ENCODE results near the gene ENDOU. TPM values are rescaled to one million over a fixed set of nuclear protein-coding genes. Genes with fewer than 3 reads are reported as not detected.

The ENDOU gene
- total RNA-seq, 1 experiment from 2014 or later, result not detected

DNA sequence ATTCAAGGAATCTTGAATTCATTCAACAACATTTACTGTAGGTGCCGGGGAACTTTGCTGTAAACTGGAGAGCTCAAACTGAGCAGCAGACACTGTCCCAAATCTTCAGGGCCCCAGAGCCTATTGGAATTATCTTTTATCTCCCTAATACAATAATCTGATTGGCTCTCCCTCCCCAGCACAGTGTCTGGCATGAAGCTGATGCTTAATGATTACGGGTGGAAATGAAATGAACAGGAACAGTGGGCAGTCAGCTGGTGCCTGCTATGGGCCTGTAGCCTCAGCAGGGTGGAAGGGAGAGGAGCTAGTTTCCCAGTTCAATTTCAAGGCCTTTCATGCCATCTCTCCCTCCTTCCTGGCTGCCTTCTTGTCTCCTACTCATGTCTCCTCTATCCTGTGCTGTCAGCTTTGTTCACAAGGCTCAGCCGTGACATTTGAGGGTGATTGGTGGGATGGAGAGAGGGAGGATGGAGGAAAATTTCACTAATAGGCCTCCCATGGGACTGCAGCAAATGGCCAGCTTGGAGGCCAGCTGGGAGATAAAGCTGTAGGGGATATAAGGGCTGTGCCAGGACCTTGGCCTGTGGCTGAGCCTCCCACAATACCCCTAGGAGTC is 37.7 kb upstream of the ENDOU start:
- no peaks in the 10 kb centered on the region for H3K27me3 ChIP-seq (ENCODE audit: low read length)
- H3K9me2 ChIP-seq (replicated peaks; ENCODE audit: low read length), result no peaks in the 10 kb centered on the region
- H3K9ac ChIP-seq (ENCODE audit: low read length), result no peak overlapping the region
- no TSS peak for BruUV-seq (replicated peaks)
- ATAC-seq (no peak), DNase-seq (no peak)
- H3K36me3 ChIP-seq (ENCODE audit: low read depth, low read length), result no peaks in the 10 kb centered on the region
- no peaks in the 10 kb centered on the region for H4K20me1 ChIP-seq (ENCODE audit: low read length)
- no peak overlapping the region for H2AFZ ChIP-seq (ENCODE audit: low read length)
- H3K4me1 ChIP-seq (ENCODE audit: insufficient read depth, low read length), result peaks cover 16% of the 10 kb centered on the region
- H3K4me2 ChIP-seq (ENCODE audit: low read length), result no peak overlapping the region
- no peak overlapping the region for H3K4me3 ChIP-seq (ENCODE audit: low read length)
- POLR2A ChIA-PET (ENCODE audit: unreplicated experiment), result no interaction called here
- no peaks in the 10 kb centered on the region for H3K9me3 ChIP-seq (ENCODE audit: low read length)
- CTCF ChIA-PET, result no interaction called here
- no peaks in the 10 kb centered on the region for H3F3A ChIP-seq (ENCODE audit: low read length, unreplicated experiment)
- intact Hi-C loops (cut with micrococcal nuclease), result no loop called here
- H3K27ac ChIP-seq (ENCODE audit: low read length), result no peak overlapping the region
- H3K79me2 ChIP-seq (ENCODE audit: low read length), result no peaks in the 10 kb centered on the region
- TF ChIP-seq EZH2phosphoT487 (IDR thresholded peaks at IDR 0.05; ENCODE audit: borderline replicate concordance, low read length) (no peak), EZH2 (IDR thresholded peaks at IDR 0.05; ENCODE audit: low read length, unreplicated experiment) (no peak)
- TF ChIP-seq, protein P1, sequence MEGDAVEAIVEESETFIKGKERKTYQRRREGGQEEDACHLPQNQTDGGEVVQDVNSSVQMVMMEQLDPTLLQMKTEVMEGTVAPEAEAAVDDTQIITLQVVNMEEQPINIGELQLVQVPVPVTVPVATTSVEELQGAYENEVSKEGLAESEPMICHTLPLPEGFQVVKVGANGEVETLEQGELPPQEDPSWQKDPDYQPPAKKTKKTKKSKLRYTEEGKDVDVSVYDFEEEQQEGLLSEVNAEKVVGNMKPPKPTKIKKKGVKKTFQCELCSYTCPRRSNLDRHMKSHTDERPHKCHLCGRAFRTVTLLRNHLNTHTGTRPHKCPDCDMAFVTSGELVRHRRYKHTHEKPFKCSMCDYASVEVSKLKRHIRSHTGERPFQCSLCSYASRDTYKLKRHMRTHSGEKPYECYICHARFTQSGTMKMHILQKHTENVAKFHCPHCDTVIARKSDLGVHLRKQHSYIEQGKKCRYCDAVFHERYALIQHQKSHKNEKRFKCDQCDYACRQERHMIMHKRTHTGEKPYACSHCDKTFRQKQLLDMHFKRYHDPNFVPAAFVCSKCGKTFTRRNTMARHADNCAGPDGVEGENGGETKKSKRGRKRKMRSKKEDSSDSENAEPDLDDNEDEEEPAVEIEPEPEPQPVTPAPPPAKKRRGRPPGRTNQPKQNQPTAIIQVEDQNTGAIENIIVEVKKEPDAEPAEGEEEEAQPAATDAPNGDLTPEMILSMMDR (conservative IDR thresholded peaks at IDR 0.05; ENCODE audit: low read depth, low read length), result no peak

DNA sequence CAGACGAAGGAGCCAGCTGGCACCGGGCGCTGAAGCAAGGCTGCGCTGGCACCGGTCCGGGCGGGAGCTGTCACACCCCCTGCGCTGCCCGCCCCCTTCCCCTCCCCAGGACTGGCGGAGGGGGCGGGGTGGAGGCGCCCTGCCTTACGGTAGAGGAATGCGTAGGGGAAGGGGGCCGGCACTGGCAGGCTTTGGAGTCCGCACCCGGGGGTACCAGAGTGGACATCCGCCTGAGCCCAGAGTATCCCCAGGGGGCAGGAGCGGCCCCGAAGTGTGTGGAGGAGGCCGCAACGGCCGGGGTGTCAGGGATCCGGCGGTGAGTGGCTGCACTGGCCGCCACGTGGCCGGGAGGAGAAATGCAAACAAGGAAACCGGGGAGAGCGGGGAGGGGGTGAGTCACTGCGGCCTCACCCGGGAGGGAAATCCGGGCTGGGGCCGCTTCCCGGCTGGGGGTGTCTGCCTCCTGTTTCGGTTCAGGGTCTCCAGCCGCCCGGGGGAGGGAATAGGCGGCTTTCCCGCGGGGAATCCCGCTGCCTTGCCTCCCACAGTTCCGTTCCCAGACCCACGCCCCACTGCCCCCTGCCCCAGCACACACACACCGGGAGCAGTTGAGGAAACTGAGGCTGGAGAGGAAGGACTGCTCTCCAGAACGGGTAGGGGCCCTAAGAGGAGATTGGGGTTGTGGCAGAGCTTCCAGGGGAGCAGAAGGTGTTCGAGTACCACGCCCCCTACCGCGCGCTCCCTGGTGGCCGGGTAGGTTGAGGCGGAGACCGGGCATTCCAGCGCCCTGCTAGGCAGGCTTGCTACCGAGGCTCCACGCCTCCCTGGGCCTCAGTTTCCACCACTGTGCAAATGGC is 33.8 kb upstream of the ENDOU start, which contains the start of gene RAPGEF3:
Gene RAPGEF3, minus strand, starts transcription at position 47 of the 857 bp plus-strand sequence. CDS start 324 bp downstream, outside the sequence.
- CTCF ChIA-PET, result interaction anchor here (0.6 to 2.3 kb wide), 5 partner anchors 8 to 1688 kb away, joined by 3 to 16 read pairs (median 3); no protein-coding TSS in a partner anchor
- DNase-seq (peak; percentile 87), ATAC-seq (peak; percentile 85)
- Histone ChIP-seq H4K20me1 (ENCODE audit: low read length) (no peaks in the 10 kb centered on the region), H3K9ac (ENCODE audit: low read length) (peak within 1 kb of the TSS; percentile 76), H3K36me3 (ENCODE audit: low read depth, low read length) (no peaks in the 10 kb centered on the region), H3K4me1 (ENCODE audit: insufficient read depth, low read length) (peaks cover 42% of the 10 kb centered on the region), H3K27me3 (ENCODE audit: low read length) (no peaks in the 10 kb centered on the region), H3K9me2 (replicated peaks; ENCODE audit: low read length) (no peaks in the 10 kb centered on the region), H3K9me3 (ENCODE audit: low read length) (no peaks in the 10 kb centered on the region), H3K27ac (ENCODE audit: low read length) (peak within 1 kb of the TSS; percentile 68), H2AFZ (ENCODE audit: low read length) (peak within 1 kb of the TSS; percentile 78), H3K4me2 (ENCODE audit: low read length) (peak within 1 kb of the TSS; percentile 88), H3K4me3 (ENCODE audit: low read length) (peak within 1 kb of the TSS; percentile 75), H3F3A (ENCODE audit: low read length, unreplicated experiment) (no peaks in the 10 kb centered on the region), H3K79me2 (ENCODE audit: low read length) (no peaks in the 10 kb centered on the region)
- BruUV-seq (replicated peaks), result TSS peak; percentile 74
- TF ChIP-seq EZH2phosphoT487 (IDR thresholded peaks at IDR 0.05; ENCODE audit: borderline replicate concordance, low read length), result peak; percentile 64; the same call in 1 of the 2 replicates
- TF ChIP-seq, protein P1 (conservative IDR thresholded peaks at IDR 0.05; ENCODE audit: low read depth, low read length), result peak; percentile 45
- no peak for TF ChIP-seq EZH2 (IDR thresholded peaks at IDR 0.05; ENCODE audit: low read length, unreplicated experiment)
- POLR2A ChIA-PET (ENCODE audit: unreplicated experiment), result interaction anchor here (0.6 kb wide), 3 partner anchors 22 to 65 kb away, joined by 3 to 4 read pairs (median 3); no protein-coding TSS in a partner anchor
- intact Hi-C loops (cut with micrococcal nuclease), result no loop called here

Data from PC-3 (cell line).